Activated naive CD4-positive, alpha-beta T cell treated with anti-CD3 and anti-CD28 coated beads, Interleukin-2, amount 10 ng/mL, durations not matched to agents 5 hours and 36 hours (primary cell): ENCODE results near the gene ADRB2. TPM values are rescaled to one million over a fixed set of nuclear protein-coding genes. Genes with fewer than 3 reads are reported as not detected.

Source experiments
- total RNA-seq, 2 experiments: library from RNA; stranded (reverse); gene quantifications; one replicate each; pipeline ENCODE4 v1.2.3, GENCODE V29; 2021

Gene ADRB2
- under 1 TPM; 0.83 to 0.87 TPM for total RNA-seq

GRCh38 chr5:148826053-148826738, at the start of gene ADRB2:
Gene ADRB2 (plus strand): TSS chr5:148826611. CDS start chr5:148826832, 221 bp downstream.

Other genes with a start within 250 kb of the ADRB2 start
- gene HTR4, start 172.1 kb upstream of the ADRB2 start, total RNA-seq = not detected
- gene SH3TC2, start 236.5 kb downstream of the ADRB2 start, total RNA-seq = not detected